K562 treated with DMSO at 1 percent for 12 hours (cell line): ENCODE results near the gene FNDC4. TPM values are rescaled to one million over a fixed set of nuclear protein-coding genes. Genes with fewer than 3 reads are reported as not detected.

Experiments used
- total RNA-seq: library from RNA; unstranded; fragments of 300-600 nt; gene quantifications from 2 replicates; pipeline ENCODE4 v1.2.3, GENCODE V29; 2022; ENCODE audit not compliant: insufficient read depth

The FNDC4 gene
- total RNA-seq = 18.8 and 20.6 TPM in 2 replicates

GRCh38 chr2:27494944-27495554 is at the start of gene FNDC4:
TSS of gene FNDC4 (minus strand) at chr2:27495200. CDS start at chr2:27494679, 521 bp downstream.

DNA sequence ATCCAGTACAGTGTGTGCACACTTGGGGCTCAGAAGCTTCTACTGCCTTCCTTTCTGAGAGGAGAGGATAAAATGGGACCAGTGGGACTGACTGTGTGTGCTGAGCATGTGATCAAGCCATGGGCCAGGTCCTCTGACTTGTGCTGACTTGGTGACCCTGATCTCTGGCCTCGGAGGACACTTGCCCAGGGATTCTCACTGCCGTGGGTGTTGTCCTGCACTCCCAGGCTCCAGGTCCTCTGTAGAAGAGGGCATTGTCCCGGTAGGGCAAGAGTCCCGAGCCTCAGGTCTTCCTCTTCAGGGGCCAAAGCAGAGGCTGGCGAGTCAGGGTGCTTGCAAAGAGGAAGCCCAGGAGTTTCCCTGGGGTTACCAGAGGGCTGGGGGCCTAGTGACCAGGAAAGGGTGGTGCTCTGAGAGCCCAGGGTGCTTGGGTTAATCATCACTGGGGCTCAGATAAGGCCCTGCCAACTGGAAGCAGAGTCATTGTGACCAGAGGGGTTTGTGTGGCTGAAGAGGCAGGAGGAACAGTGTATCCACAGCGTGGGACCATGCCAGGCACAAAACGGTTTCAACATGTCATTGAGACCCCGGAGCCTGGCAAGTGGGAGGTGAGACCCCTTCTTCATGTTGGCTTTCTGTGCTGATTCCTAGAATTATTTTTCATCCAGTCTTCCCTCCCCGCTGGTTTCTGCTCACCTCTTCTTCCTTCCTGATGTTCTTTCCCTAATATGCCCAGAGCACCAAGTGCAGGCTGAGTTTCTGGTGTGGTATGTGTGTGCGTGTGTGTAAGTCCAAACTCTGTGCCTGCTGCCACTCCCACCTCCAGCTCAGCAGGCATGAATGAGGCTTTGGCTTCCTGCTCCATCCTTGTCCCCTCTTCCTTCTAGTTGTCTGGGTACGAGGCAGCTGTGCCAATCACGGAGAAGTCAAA is 1.6 kb upstream of the FNDC4 start, which contains the start of gene GCKR:
Gene GCKR (plus strand): TSS at position 483 of the 931 bp plus-strand sequence. CDS start 66 bp downstream, at position 549.

DNA sequence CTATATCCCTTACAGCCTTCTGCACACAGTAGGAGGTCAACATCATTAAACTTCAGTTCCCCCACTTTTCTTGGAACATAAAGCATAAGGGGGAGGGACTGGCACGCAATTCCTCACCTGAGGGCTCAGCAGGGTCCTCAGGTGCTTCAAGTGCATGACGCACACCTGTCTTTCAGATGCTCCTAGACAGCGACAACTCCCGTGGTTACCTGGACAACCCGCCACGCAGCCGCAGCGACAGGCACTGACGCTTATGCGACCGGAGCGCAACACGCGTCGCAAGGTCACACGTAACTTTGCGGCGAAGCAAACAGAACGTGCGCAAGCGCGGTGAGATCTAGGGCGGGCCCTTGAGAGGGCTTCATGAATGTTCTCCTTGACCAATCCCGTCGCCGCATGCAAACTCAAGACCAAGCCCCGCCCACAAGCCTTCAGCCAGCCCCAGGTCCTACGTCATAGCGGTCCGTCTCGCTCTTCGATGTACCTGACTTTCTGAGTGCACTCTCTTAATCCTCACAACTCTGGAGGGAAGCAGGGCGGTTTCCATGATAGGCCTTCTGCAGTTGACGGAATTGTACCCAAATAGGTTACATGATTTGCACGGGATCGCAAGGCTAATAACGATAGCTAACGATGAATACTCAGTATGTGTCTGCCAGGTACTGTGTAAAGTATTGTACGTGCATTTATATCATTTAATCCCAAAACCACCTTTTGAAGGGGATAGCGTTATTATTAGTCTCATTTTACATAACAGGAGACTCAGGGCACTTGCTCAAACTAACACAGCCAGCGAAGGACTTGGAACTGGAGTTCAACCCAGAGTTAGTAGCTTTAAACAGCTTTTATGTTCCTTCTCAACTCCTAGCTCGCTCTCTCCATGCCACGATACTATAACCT is 5.3 kb downstream of the FNDC4 start, which contains the start of gene IFT172:
Gene IFT172 (minus strand): TSS at position 246 of the 900 bp plus-strand sequence. CDS start 90 bp downstream, at position 156.

GRCh38 chr2:27441958-27442919 is 52.8 kb downstream of the FNDC4 start, which contains the start of gene KRTCAP3:
TSS of gene KRTCAP3 (plus strand) at chr2:27442381. CDS start at chr2:27442413, 32 bp downstream.

Other genes with a start within 250 kb of the FNDC4 start
- gene SLC30A3, start 232.2 kb downstream of the FNDC4 start, total RNA-seq = 1.9 and 3.6 TPM in 2 replicates
- not detected in 2 replicates for gene DNAJC5G, start 219.8 kb downstream of the FNDC4 start, total RNA-seq
- not detected in 2 replicates for gene TRIM54, start 212.8 kb downstream of the FNDC4 start, total RNA-seq
- 10.6 and 12.6 TPM in 2 replicates for gene UCN, start 186.8 kb downstream of the FNDC4 start, total RNA-seq
- 51.4 and 75.4 TPM in 2 replicates for gene MPV17, start 172.1 kb downstream of the FNDC4 start, total RNA-seq
- 28.5 and 55.0 TPM in 2 replicates for gene GTF3C2, start 138.4 kb downstream of the FNDC4 start, total RNA-seq
- gene EIF2B4, start 124.9 kb downstream of the FNDC4 start, total RNA-seq = 65.5 and 71.2 TPM in 2 replicates
- gene SNX17, start 124.6 kb downstream of the FNDC4 start, total RNA-seq = 67.7 and 71.0 TPM in 2 replicates
- 9.7 and 14.6 TPM in 2 replicates for gene ZNF513, start 114.5 kb downstream of the FNDC4 start, total RNA-seq
- gene PPM1G, start 85.6 kb downstream of the FNDC4 start, total RNA-seq = 98.2 and 115 TPM in 2 replicates
- 51.5 and 71.6 TPM in 2 replicates for gene NRBP1, start 66.6 kb downstream of the FNDC4 start, total RNA-seq
- 2.6 TPM in 1 of 2 replicates, not detected in the other for gene KRTCAP3, start 52.8 kb downstream of the FNDC4 start, total RNA-seq
- 9.0 and 15.1 TPM in 2 replicates for gene IFT172, start 5.5 kb downstream of the FNDC4 start, total RNA-seq
- gene GCKR, start 1.6 kb upstream of the FNDC4 start, total RNA-seq = not detected in 2 replicates
- gene ZNF512, start 87.8 kb upstream of the FNDC4 start, total RNA-seq = 9.5 and 44.1 TPM in 2 replicates
- gene CCDC121, start 133.8 kb upstream of the FNDC4 start, total RNA-seq = 5.9 and 6.7 TPM in 2 replicates
- gene GPN1, start 133.8 kb upstream of the FNDC4 start, total RNA-seq = 30.4 and 46.3 TPM in 2 replicates
- 20.9 and 40.2 TPM in 2 replicates for gene SUPT7L, start 168.4 kb upstream of the FNDC4 start, total RNA-seq
- 23.5 and 41.8 TPM in 2 replicates for gene SLC4A1AP, start 168.7 kb upstream of the FNDC4 start, total RNA-seq